Psoas muscle (tissue), 8 donors: ENCODE results near the gene NPIPA7. TPM values are rescaled to one million over a fixed set of nuclear protein-coding genes. Genes with fewer than 3 reads are reported as not detected.
"Not testable (repeated sequence)": the region's sequence is repeated elsewhere in the genome, so short reads cannot be mapped to it uniquely, and the experiment has no call there.

Experiments
- ATAC-seq, 4 donors: fragments of 200-7000 bp; cut with Tn5 transposase; one replicate each; pipeline ENCODE4 v1.9.1; 2020; ENCODE audit warnings: moderate library complexity in 3 of 4, mild to moderate bottlenecking in 2 of 4
- DNase-seq, 2 donors: peaks; one replicate each; pipeline ENCODE4 v3.0.0-alpha.2; 2020
- H3K27ac ChIP-seq: fragments of 200-600 bp; one replicate; pipeline ENCODE4 v1.8.0; 2022
- H3K27me3 ChIP-seq, 3 donors: fragments of 200-600 bp in 1 of 3; one replicate each; pipeline versions ENCODE4 v1.6.1 to v1.8.0; 2013 to 2022; ENCODE audit warnings: low read length in 2 of 3, mild to moderate bottlenecking in 2 of 3, moderate library complexity in 1 of 3; ENCODE audit not compliant: insufficient read depth in 3 of 3
- H3K36me3 ChIP-seq, 2 donors: fragments of 200-600 bp in 1 of 2; one replicate each; pipeline versions ENCODE4 v1.6.1 to v1.8.0; 2013 to 2022; ENCODE audit warnings: low read depth in 1 of 2, mild to moderate bottlenecking in 1 of 2, moderate library complexity in 1 of 2; ENCODE audit not compliant: insufficient read depth in 1 of 2
- H3K4me1 ChIP-seq: fragments of 200-600 bp; one replicate; pipeline ENCODE4 v1.8.0; 2022
- H3K4me3 ChIP-seq: fragments of 200-600 bp; one replicate; pipeline ENCODE4 v1.8.0; 2022; ENCODE audit warnings: mild to moderate bottlenecking
- H3K9me3 ChIP-seq: fragments of 200-600 bp; one replicate; pipeline ENCODE4 v1.8.0; 2022
- WGBS, 3 donors: extraction: QIAGEN DNeasy Blood & Tissue Kit; methylation state at CpG; one replicate each; pipeline versions ENCODE4 v1.1.6 to v1.1.7; 2013; 5-methylcytosine and 5-hydroxymethylcytosine counted together
- intact Hi-C, 2 donors: fragments of 100-400 bp; cut with DNase I; formaldehyde crosslinking; loops; one replicate each; pipeline versions ENCODE4 v1.11.0 to v1.14.2; 2022
- polyA plus RNA-seq, 3 donors: library from polyadenylated mRNA; stranded (reverse); fragments of 200-250 nt; gene quantifications; one replicate each; pipeline ENCODE4 v1.2.3, GENCODE V29; 2013
- total RNA-seq, 4 donors: library from RNA; stranded (reverse); fragmentation: NEBNext Ultra II Directional in 2 of 4; extraction: Animal tissue kit (Norgen Biotek cat#: 25700) in 2 of 4; gene quantifications; one replicate each; pipeline versions ENCODE4 v1.2.1 to v1.2.4, GENCODE V29; 2021 to 2023
- donor health status: healthy with polysubstance abuse.
- donor health status: DM: no; HTN: no; CAD: no; lungs with moderate emphysema.
- donor health status: Bipolar disorder and iron deficiency.
- donor health status: healthy.
- donor health status: DM: yes; HTN: yes; CAD: no.
- donor health status: DM: no; HTN: no; CAD: no.
- donor health status: DM: no; HTN: no; CAD: no.
- donor health status: DM: yes; HTN: yes; CAD: no.

NPIPA7 gene
- total and polyA plus RNA-seq, 7 donors = 1.7 to 12.2 (median 2.7) TPM; not detected in 1

DNA sequence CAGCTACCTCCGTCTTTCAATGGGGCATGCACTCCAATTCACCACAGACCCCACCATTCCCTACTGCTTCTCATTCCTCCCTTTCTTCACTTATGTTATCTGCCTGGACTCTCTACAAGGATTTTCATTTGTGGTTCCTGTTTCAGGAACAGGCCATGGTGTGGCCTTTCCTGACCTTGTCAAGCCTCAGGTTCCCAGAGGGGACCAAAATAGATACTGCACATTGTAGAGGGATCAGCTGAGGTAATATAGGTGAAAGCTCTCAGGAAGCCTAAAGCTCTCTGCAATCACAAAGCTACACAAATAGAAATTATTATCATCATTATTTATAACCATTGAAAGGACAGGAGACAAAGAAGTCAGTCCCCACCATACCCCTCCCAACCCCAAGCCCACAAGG, 41.6 kb downstream of the NPIPA7 start:
- DNase-seq, H3K9me3 ChIP-seq, H3K4me1 ChIP-seq, intact Hi-C loops, H3K4me3 ChIP-seq, H3K36me3 ChIP-seq, H3K27me3 ChIP-seq, H3K27ac ChIP-seq: not testable (repeated sequence)
- 11 to 52% (median 33%) methylated on average over 1 of the region's 1 CpG for WGBS, 3 donors
- ATAC-seq = peak in 3 of 4 donors; percentile 63 to 68 (median 65)

DNA sequence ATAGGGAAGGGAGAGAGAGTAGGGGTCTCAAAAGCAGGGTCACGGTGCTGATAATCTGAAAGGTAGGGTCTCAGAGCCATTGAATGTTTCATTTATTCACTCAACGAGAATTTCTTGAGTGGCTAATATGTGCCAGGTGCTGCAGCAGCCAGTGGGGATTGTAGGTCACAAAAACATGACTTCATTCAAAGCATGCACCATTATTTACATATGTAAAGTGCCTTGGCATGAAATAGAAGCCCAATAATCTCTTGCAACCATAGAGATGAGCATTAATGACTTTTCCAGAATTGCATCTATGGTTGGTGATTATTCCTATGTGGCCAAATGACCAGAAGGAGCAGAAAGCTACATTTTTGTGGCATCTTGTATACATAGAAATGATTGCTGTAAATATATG, 46.2 kb downstream of the NPIPA7 start:
- H3K36me3 ChIP-seq, DNase-seq, H3K27ac ChIP-seq, H3K9me3 ChIP-seq, H3K27me3 ChIP-seq, H3K4me3 ChIP-seq, intact Hi-C loops, H3K4me1 ChIP-seq, ATAC-seq: not testable (repeated sequence)
- no CpG with 5 or more reads among the region's 2 CpGs for WGBS, 3 donors

DNA sequence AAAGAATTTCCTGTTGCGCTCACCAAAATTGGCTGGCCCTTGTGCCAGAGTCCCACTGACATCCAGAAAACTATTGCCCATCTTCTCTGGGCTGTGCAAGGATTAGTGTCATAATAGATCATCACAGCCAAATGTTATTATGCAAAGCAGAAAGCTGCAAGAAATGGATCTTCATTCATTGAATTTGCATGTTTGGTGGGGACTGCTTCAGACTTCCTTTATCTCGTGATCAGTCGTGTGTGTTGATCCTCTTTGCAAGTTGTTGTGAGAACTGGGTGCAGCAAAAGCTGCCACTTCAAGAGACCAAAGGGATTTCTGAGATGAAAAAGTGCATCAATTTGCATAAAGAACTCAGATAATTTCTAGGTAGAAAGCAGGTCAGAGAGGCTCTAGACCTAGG, 52.2 kb downstream of the NPIPA7 start:
- H3K4me3 ChIP-seq, DNase-seq, intact Hi-C loops, H3K9me3 ChIP-seq, H3K36me3 ChIP-seq, ATAC-seq, H3K27ac ChIP-seq, H3K27me3 ChIP-seq, H3K4me1 ChIP-seq: not testable (repeated sequence)
- 27 to 40% (median 29%) methylated on average over 1 to 2 of the region's 3 CpGs for WGBS, 3 donors

GRCh38 chr16:16434711-16435110, 55.8 kb downstream of the NPIPA7 start:
- H3K36me3 ChIP-seq, H3K4me3 ChIP-seq, H3K27me3 ChIP-seq, H3K27ac ChIP-seq, H3K4me1 ChIP-seq, H3K9me3 ChIP-seq, ATAC-seq, DNase-seq, intact Hi-C loops: not testable (repeated sequence)
- 56 to 59% (median 56%) methylated on average over 1 of the region's 3 CpGs for WGBS, 3 donors

DNA sequence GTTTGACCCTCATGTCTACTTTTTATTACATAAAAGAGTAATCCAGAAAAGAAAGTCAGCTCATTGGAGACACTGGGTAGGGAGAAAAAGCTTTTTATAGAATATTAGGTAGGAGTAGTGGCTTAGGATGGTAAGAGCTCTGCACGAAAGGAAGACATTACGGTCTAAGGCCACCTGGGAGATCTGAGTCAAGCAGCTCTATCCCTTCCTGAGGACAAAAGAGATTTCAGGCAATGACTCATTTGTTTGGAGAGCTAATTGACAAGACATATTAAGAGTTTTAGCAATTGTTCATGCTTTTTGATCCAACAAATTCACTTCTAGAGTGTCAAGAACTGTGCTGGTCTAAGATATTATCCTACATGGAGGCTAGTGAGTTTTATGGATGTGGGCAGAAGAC, 62.5 kb downstream of the NPIPA7 start:
- H3K4me1 ChIP-seq, H3K9me3 ChIP-seq, H3K36me3 ChIP-seq, H3K27ac ChIP-seq, H3K4me3 ChIP-seq, DNase-seq, ATAC-seq, intact Hi-C loops, H3K27me3 ChIP-seq: not testable (repeated sequence)
- 42 to 80% methylated on average over 1 of the region's 2 CpGs; no CpG with 5 or more reads in 1 of the 3 donors for WGBS, 3 donors

Other genes starting within 250 kb of the NPIPA7 start
- gene ABCC6, start 155.6 kb upstream of the NPIPA7 start, total RNA-seq = 1 to 10 TPM in 1 of 4 donors, under 1 TPM in 3; 0.06 to 1.2 (median 0.19) TPM
- gene ABCC6, start 155.6 kb upstream of the NPIPA7 start, polyA plus RNA-seq = 1 to 10 TPM in 1 of 3 donors, under 1 TPM in 2; 0.16 to 3.0 (median 0.87) TPM
- gene NOMO3, start 146.6 kb upstream of the NPIPA7 start, total RNA-seq = 10 to 100 TPM; 37.3 to 55.8 (median 42.9) TPM
- 10 to 100 TPM in 1 of 3 donors, 1 to 10 TPM in 2; 4.8 to 44.7 (median 7.0) TPM for gene NOMO3, start 146.6 kb upstream of the NPIPA7 start, polyA plus RNA-seq